Smooth muscle cell of the brain vasculature (primary cell): ENCODE data around the gene RPL9.
A peak's percentile ranks its signal among the peaks of the same experiment; 100 is the strongest.
"Not testable (repeated sequence)": the region's sequence is repeated elsewhere in the genome, so short reads cannot be mapped to it uniquely, and the experiment has no call there.

ENCODE experiments used
- DNase-seq: peaks from one replicate; pipeline ENCODE4 v3.0.0-alpha.2; 2012; ENCODE audit warnings: low read depth, low spot score

The RPL9 gene

GRCh38 chr4:39458505-39459300 is at the start of gene RPL9, which contains the start of gene LIAS:
Gene RPL9, minus strand, starts transcription at chr4:39458922. Its CDS starts 483 bp downstream, at chr4:39458439.
Gene LIAS, plus strand, starts transcription at chr4:39459056. Its CDS starts 62 bp downstream, at chr4:39459118.
- DNase-seq, result peak; percentile 98

DNA sequence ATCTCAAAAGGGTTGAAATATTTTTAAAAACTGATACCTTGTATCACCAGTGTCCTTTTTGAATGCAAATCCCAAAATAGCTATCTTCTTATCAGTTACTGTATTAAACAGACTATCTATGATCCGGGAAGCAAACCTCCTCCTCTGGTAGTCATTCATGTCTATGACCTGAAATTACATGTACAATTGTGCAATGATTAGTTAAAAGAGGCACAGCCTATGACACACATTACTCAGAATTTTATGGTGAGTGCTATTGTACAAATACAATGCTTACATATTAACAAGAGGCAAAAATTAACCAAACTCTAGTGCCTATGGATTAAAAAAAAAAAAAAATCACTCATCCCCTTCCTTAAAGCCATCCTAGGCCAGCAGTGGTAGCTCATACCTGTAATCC is 46.9 kb upstream of the RPL9 start:
- DNase-seq, result no peak

DNA sequence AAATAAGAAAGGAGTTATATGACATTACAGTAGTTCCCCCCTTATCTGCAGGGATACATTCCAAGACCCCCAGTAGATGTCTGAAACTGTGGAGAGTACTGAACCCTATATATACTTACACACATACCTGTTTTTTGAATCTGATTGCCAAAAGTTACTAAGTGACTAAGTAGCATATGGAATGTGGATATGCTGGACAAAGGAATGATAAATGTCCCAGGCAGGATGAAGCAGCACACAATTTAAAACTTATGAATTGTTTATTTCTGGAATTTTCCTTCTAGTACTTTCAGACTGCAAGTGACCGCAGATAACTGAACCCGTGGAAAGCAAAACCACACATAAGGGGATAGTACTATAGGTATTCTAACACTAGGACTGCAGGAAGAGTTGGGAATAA is 45.8 kb upstream of the RPL9 start:
- no peak for DNase-seq

GRCh38 chr4:39502664-39503035 is 43.9 kb upstream of the RPL9 start:
- not testable (repeated sequence) for DNase-seq

DNA sequence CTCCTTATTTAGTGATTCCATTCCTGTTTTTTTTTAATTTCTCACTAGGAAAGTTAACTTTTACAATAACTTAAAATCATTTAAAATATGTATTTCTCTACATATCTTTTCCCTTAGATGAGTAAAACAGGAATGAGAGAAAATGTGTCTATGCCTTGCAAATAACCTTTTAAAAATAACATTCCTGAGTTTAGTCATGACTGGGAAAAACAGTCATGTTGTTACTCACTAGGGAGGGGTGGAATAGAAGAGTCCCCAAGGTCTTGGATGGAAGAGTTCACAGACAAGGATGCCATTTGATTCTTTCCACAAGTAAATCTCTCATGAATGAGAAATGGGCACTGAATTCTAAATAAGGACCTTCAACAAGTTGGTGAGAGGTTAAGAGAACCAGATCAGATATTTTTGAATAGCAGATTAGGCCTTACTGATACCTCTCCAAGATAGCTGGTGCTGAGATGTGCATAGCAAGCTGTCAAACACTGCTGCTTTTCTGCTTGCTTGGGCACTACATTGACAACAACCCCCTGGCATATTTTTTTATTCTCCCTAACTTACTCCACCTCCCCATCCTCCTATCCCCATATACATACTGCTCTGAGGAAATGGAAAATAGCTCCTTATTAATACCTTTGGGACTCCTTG is 43.4 kb upstream of the RPL9 start:
- DNase-seq, result no peak

DNA sequence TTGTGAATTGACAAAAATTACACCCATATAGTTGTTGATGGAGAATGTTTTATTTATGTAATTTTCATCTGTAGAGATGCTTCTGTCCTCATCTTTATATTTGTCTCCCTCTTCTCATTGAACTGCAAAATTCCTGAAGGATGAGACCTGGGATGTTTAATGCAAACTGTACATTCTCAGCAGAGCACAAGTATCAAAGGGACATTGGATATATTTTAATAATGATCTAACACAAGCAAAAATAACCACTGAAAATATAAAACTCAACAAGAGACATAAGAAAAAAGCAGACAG is 40.0 kb upstream of the RPL9 start:
- DNase-seq, result no peak

DNA sequence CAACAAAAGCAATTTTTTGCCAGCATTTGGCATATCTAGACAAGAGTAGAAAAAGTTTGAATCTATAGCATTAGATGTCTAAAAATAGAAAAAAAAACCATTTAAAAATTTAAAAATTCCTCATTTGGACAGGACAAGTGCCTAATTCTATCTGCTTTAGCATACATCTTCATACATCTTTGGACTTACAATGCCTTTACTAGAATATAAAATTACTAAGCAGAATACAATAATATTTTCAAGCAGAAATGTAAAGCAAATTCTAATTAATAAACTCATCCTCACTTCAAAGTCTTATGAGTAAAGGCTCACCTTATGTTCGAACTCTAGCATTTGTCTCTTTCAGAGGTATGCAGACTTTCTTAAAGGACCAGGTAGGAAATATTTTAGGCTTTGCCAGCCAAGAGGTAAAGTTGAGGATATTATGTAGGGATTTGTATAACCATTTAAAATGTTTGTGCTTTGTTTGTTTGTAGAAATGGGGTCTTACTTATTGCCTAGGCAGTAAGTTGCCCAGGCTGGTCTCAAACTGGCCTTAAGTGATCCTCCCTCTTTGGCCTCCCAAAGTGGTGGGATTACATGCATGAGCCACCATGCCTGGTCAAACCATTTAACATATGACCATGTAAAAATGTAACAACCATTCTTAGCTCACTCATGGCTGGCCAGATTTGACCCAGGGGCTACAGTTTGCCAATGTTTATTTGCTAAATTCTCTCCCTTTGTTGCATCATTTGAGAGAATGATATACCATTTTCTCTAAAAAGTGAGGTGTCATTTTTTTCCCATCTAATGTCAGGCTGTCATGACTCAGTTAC is 39.4 kb upstream of the RPL9 start:
- DNase-seq, result no peak

GRCh38 chr4:39495446-39496213 is 36.9 kb upstream of the RPL9 start:
- no peak for DNase-seq

- DNase-seq, result no peak
Measured at GRCh38 chr4:39494354-39494753, 35.6 kb upstream of the RPL9 start.

DNA sequence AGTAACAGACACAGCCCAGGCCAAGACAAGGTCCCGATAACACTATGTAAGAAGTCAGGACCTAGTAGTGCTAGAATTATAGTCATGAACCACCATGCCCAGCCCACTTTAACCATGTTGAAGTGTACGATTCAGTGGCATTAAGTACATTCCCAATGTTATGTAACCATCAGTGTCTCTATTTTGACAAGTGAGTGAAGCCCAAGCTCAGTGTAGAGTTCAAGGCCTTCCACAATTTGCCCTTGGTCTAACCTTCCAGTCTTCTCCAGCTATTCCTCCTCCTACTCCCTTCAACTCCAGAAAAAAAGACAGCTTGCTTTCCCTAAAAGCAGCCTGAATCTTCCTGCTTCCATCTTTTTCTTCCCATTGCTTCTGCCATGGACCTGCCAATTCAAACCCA is 31.6 kb upstream of the RPL9 start:
- no peak for DNase-seq

DNA sequence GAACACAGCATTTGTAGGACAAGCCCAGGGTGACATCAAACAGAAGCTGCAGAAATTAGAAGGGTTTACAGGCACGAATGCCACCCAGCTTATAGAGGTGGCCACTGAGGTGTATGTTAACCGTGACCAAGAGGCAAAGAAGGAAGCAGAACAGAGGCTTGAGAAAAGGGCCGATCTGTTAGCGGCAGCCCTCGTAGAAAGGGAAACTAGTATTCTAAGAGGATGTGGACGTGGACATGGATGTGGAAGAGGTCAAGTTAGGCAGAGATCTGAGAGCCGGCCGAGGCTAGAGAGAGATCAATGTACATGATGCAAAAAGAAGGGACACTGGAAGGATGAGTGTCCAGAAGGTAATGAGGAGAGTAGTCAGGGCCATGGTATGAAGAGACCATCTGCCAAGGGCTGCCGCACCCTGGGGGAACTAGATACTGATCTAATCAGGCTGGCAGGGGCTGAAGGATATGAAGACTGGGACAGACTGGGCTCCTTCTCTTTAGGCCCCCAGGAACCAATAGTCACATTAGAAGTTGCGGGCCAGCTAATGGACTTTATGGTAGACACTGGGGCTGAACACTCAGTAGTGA is 27.6 kb upstream of the RPL9 start:
- DNase-seq, result no peak

GRCh38 chr4:39484582-39485272 is 26.0 kb upstream of the RPL9 start:
- no peak for DNase-seq

DNA sequence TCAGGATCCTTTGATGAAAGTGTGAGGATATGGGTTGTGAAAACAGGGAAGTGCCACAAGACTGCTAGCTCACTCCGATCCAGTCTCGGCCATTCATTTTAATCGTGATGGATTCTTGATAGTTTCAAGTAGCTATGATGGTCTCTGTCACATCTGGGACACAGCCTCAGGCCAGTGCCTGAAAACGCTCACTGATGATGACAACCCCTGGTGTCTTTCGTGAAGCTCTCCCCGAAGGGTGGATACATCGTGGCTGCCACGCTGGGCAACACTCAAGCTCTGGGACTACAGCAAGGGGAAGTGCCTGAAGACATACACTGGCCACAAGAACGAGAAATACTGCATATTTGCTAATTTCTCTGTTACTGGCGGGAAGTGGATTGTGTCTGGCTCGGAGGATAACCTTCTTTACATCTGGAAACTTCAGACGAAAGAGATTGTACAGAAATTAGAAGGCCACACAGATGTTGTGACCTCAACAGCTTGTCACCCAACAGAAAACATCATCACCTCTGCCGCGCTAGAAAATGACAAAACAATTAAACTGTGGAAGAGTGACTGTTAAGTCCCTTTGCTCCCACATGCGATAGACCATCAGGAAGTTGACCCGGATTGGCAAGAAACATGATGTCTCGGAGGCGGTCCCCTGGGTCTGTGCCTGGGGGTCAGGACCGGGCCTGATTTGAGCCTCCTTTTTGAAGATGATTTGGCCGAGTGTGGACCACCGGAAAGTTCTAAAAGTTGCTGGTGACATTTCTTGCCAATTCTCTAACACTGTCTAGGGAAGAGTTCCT is 22.4 kb upstream of the RPL9 start:
- DNase-seq, result no peak

- DNase-seq, result no peak
Measured at GRCh38 chr4:39480251-39480650, 21.5 kb upstream of the RPL9 start.

DNA sequence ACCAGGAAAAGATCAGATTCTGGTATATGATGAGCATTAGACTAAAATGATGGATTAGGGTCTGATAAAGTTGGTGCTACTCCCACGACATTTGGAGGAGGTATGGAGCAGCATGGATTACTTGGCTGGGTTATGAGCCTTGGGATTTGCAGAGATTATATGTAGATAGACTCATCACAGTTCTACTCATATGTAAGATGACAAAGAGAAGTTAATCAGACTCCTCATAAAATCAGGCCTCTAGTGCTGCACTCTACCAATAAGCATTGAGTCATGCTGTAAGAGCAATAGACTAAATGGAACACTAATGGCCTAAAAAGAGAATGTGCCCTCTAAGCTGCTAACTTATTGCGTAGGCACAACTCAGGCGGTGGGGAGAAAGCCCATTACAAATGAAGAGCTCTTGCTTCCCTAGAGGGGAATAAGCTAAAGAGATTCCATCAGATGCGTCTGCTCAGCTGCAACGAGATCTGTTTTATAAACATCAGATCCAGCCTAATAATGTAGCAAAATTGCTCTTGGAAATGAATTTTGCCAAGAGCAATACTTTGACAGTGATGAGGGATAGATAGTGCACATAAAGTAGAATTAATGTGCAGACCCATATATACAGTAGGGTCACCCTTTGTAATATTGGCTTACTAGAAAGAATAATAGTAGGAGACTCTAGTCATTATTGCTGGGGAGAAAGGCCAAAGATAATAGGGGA is 17.6 kb upstream of the RPL9 start:
- DNase-seq, result no peak

GRCh38 chr4:39472396-39472795 is 13.7 kb upstream of the RPL9 start:
- DNase-seq, result no peak

- DNase-seq, result no peak
Measured at GRCh38 chr4:39470402-39470801, 11.7 kb upstream of the RPL9 start.

DNA sequence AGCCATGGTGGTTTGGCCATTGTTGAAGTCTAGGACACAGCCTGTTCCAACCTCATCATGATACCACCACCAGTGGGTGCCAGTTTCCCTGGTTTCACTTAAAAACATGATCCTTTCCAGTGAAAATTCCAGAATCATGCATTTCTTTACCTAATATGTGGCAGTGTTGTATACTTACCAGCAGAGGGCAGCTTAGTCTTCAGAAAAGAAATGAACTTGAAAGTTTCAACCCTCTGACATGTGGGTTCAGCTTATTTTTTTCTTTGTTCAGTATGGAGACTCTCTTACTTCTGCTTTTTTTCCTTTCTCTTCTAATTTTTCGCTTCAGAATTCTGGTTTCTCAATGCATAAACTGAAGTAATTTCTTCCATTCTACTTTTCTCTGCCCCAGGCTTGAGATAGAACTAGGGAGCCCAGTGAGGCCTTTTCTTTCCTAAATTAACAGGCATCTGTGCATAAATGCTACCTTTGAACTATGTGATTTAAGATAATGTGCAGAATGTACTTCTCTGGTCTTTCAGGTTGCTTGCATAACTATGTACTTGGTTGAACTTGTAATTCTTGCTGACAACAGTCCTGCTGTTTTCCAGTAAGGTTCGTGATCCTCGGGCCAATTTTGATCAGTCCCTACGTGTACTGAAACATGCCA is 10.8 kb upstream of the RPL9 start:
- peak; percentile 71 for DNase-seq

GRCh38 chr4:39467464-39467863 is 8.7 kb upstream of the RPL9 start:
- no peak for DNase-seq
